Breast epithelium (tissue), 4 donors: Measurements from ENCODE around the gene CRTC3. TPM values are rescaled to one million over a fixed set of nuclear protein-coding genes. Genes with fewer than 3 reads are reported as not detected.
"Not testable (repeated sequence)": the region's sequence is repeated elsewhere in the genome, so short reads cannot be mapped to it uniquely, and the experiment has no call there.

Experiments used
- DNase-seq, 2 donors: peaks; one replicate each; pipeline ENCODE4 v3.0.0-alpha.2; 2019; ENCODE audit warnings: low spot score in 2 of 2
- H3K27ac ChIP-seq, 2 donors: fragments of 200-600 bp; sonication (generic) in 1 of 2; one replicate each; pipeline ENCODE4 v1.5.1; 2016 to 2019; ENCODE audit warnings: mild to moderate bottlenecking in 1 of 2
- H3K27me3 ChIP-seq, 2 donors: fragments of 200-600 bp; sonication (generic) in 1 of 2; one replicate each; pipeline versions ENCODE4 v1.5.1 to v1.6.0; 2017 to 2019; ENCODE audit warnings: control low read depth in 1 of 2, mild to moderate bottlenecking in 1 of 2
- H3K36me3 ChIP-seq: fragments of 200-600 bp; one replicate; pipeline ENCODE4 v1.5.1; 2019
- H3K4me1 ChIP-seq, 2 donors: fragments of 200-600 bp; sonication (generic); one replicate each; pipeline ENCODE4 v1.5.1; 2016 to 2019; ENCODE audit warnings: control low read depth in 1 of 2
- H3K4me3 ChIP-seq, 3 donors: fragments of 200-600 bp; sonication (generic); 1 replicate in 2 of 3; 2 replicates in 1 of 3; pipeline ENCODE4 v1.5.1; 2016 to 2019; ENCODE audit warnings: mild to moderate bottlenecking in 3 of 3, moderate library complexity in 2 of 3
- H3K9me3 ChIP-seq, 2 donors: fragments of 200-600 bp; sonication (generic) in 1 of 2; one replicate each; pipeline ENCODE4 v1.5.1; 2016 to 2019; ENCODE audit warnings: control low read depth in 1 of 2
- POLR2A ChIP-seq: fragments of 450-650 bp; IDR thresholded peaks from one replicate; pipeline ENCODE4 v1.6.1; 2016; ENCODE audit warnings: antibody characterized with exemption, mild to moderate bottlenecking, moderate library complexity
- POLR2AphosphoS5 ChIP-seq, 3 donors: sonication (generic); formaldehyde crosslinking; IDR thresholded peaks; one replicate each; pipeline ENCODE4 v1.6.1; 2017; ENCODE audit warnings: antibody characterized with exemption in 3 of 3
- intact Hi-C: fragments of 100-400 bp; cut with DNase I; formaldehyde crosslinking; loops from one replicate; pipeline ENCODE4 v1.15.1; 2023; ENCODE audit warnings: low total_unique reads
- total RNA-seq, 3 donors: library from RNA; depleted of rRNA; stranded (reverse); fragments of >200 nt; gene quantifications; one replicate each; pipeline ENCODE4 v1.1.0, GENCODE V29; 2016
- TF ChIP-seq, protein P1 (sequence below), 3 donors: fragments of 450-650 bp; IDR thresholded peaks; one replicate each; pipeline ENCODE4 v1.5.1; 2016 to 2017; ENCODE audit warnings: antibody characterized with exemption in 3 of 3, mild to moderate bottlenecking in 3 of 3, moderate library complexity in 3 of 3

CRTC3 gene
- total RNA-seq, 3 donors from 2014 or later, result 29.4 to 40.6 (median 36.2) TPM

DNA sequence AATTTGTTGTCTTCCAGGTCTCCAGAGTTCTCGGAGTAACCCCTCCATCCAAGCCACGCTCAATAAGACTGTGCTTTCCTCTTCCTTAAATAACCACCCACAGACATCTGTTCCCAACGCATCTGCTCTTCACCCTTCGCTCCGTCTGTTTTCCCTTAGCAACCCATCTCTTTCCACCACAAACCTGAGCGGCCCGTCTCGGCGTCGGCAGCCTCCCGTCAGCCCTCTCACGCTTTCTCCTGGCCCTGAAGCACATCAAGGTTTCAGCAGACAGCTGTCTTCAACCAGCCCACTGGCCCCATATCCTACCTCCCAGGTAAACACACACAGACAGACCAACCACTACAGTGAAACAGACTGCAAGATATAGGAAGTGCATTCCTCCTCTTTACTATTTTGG lies 99.5 kb downstream of the CRTC3 start:
- TF ChIP-seq, protein P1, sequence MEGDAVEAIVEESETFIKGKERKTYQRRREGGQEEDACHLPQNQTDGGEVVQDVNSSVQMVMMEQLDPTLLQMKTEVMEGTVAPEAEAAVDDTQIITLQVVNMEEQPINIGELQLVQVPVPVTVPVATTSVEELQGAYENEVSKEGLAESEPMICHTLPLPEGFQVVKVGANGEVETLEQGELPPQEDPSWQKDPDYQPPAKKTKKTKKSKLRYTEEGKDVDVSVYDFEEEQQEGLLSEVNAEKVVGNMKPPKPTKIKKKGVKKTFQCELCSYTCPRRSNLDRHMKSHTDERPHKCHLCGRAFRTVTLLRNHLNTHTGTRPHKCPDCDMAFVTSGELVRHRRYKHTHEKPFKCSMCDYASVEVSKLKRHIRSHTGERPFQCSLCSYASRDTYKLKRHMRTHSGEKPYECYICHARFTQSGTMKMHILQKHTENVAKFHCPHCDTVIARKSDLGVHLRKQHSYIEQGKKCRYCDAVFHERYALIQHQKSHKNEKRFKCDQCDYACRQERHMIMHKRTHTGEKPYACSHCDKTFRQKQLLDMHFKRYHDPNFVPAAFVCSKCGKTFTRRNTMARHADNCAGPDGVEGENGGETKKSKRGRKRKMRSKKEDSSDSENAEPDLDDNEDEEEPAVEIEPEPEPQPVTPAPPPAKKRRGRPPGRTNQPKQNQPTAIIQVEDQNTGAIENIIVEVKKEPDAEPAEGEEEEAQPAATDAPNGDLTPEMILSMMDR (IDR thresholded peaks at IDR 0.05), result no peak
- TF ChIP-seq POLR2AphosphoS5 (IDR thresholded peaks at IDR 0.05) (no peak), POLR2A (no peak)
- no peak for DNase-seq
- Histone ChIP-seq H3K27ac (no peak overlapping the region), H3K36me3 (no peaks in the 10 kb centered on the region), H3K9me3 (no peaks in the 10 kb centered on the region), H3K4me1 (no peaks in the 10 kb centered on the region), H3K27me3 (no peaks in the 10 kb centered on the region), H3K4me3 (no peak overlapping the region)
- intact Hi-C loops, result no loop called here

GRCh38 chr15:90633360-90633759 lies 103.6 kb downstream of the CRTC3 start:
- Histone ChIP-seq H3K4me3 (no peak overlapping the region), H3K27me3 (no peaks in the 10 kb centered on the region), H3K36me3 (no peaks in the 10 kb centered on the region), H3K27ac (no peak overlapping the region), H3K4me1 (no peaks in the 10 kb centered on the region), H3K9me3 (no peaks in the 10 kb centered on the region)
- DNase-seq, result no peak
- intact Hi-C loops, result no loop called here
- TF ChIP-seq POLR2AphosphoS5 (IDR thresholded peaks at IDR 0.05) (no peak), POLR2A (no peak)
- TF ChIP-seq, protein P1 (IDR thresholded peaks at IDR 0.05), result no peak

DNA sequence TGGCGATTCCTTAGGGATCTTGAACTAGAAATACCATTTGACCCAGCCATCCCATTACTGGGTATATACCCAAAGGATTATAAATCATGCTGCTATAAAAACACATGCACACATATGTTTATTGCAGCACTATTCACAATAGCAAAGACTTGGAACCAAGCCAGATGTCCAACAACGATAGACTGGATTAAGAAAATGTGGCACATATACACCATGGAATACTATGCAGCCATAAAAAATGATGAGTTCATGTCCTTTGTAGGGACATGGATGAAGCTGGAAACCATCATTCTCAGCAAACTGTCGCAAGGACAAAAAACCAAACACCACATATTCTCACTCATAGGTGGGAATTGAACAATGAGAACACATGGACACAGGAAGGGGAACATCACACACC lies 107.3 kb downstream of the CRTC3 start:
- H3K9me3 ChIP-seq, H3K4me1 ChIP-seq, H3K4me3 ChIP-seq, H3K36me3 ChIP-seq, DNase-seq, intact Hi-C loops, H3K27ac ChIP-seq, H3K27me3 ChIP-seq: not testable (repeated sequence)

GRCh38 chr15:90637693-90638092 lies 108.0 kb downstream of the CRTC3 start:
- Histone ChIP-seq H3K4me3 (no peak overlapping the region), H3K27ac (no peak overlapping the region), H3K9me3 (no peaks in the 10 kb centered on the region), H3K27me3 (no peaks in the 10 kb centered on the region), H3K36me3 (no peaks in the 10 kb centered on the region), H3K4me1 (no peaks in the 10 kb centered on the region)
- intact Hi-C loops, result no loop called here
- no peak for DNase-seq
- TF ChIP-seq, protein P1 (IDR thresholded peaks at IDR 0.05), result no peak
- TF ChIP-seq POLR2AphosphoS5 (IDR thresholded peaks at IDR 0.05) (no peak), POLR2A (no peak)

GRCh38 chr15:90638201-90638691 lies 108.5 kb downstream of the CRTC3 start:
- DNase-seq, result no peak
- Histone ChIP-seq H3K27me3 (no peaks in the 10 kb centered on the region), H3K4me1 (no peaks in the 10 kb centered on the region), H3K27ac (no peak overlapping the region), H3K36me3 (no peaks in the 10 kb centered on the region), H3K4me3 (no peak overlapping the region), H3K9me3 (no peaks in the 10 kb centered on the region)
- intact Hi-C loops, result no loop called here
- TF ChIP-seq, protein P1 (IDR thresholded peaks at IDR 0.05), result no peak
- TF ChIP-seq POLR2AphosphoS5 (IDR thresholded peaks at IDR 0.05), result no peak

DNA sequence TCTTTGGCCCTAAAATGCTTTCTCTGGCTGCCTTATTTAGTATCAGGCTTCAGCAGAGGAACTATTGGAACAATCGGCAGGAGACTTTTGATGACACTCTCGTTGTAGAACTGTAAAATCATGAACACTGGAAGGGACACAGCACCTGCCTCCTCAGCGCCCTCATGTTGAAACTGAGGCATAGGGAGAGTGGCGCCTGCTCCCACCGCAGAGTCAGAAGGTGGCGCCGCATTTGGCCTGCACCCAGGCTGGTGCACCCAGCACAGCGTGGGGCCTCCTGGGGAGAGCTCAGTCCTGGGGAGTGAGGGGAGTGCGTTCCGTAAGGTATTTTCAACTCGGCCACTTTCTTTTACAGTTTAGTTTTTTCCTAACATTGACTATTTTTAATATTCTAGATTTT lies 109.2 kb downstream of the CRTC3 start:
- Histone ChIP-seq H3K9me3 (no peaks in the 10 kb centered on the region), H3K27me3 (no peaks in the 10 kb centered on the region), H3K4me1 (no peaks in the 10 kb centered on the region), H3K36me3 (no peaks in the 10 kb centered on the region), H3K27ac (no peak overlapping the region), H3K4me3 (no peak overlapping the region)
- DNase-seq, result no peak
- no peak for TF ChIP-seq POLR2AphosphoS5 (IDR thresholded peaks at IDR 0.05)
- TF ChIP-seq, protein P1 (IDR thresholded peaks at IDR 0.05), result no peak
- no peak for TF ChIP-seq POLR2A
- intact Hi-C loops, result no loop called here
